Adrenal gland (tissue), 12 donors: Measurements from ENCODE around the gene CHST11. TPM values are rescaled to one million over a fixed set of nuclear protein-coding genes. Genes with fewer than 3 reads are reported as not detected.

Experiments
- DNase-seq, 7 donors: peaks; one replicate each; pipeline ENCODE4 v3.0.0-alpha.2; 2019 to 2020
- H3K27ac ChIP-seq, 5 donors: fragments of 200-600 bp; sonication (generic) in 4 of 5; 1 replicate in 3 of 5; 2 replicates in 2 of 5; pipeline versions ENCODE4 v1.5.1 to v1.8.0; 2016 to 2020; ENCODE audit warnings: mild to moderate bottlenecking in 1 of 5
- H3K27me3 ChIP-seq: fragments of 200-600 bp; 2 replicates; pipeline ENCODE4 v1.8.0; 2021
- H3K36me3 ChIP-seq, 2 donors: fragments of 200-600 bp; replicated peaks in 1 of 2; 1 replicate in 1 of 2; 2 replicates in 1 of 2; pipeline versions ENCODE4 v1.5.1 to v1.8.0; 2018 to 2022
- H3K4me1 ChIP-seq, 2 donors: fragments of 200-600 bp; replicated peaks in 1 of 2; 1 replicate in 1 of 2; 2 replicates in 1 of 2; pipeline versions ENCODE4 v1.5.1 to v1.8.0; 2018 to 2021
- H3K4me3 ChIP-seq, 4 donors: fragments of 200-600 bp; sonication (generic) in 3 of 4; one replicate each; pipeline ENCODE4 v1.5.1; 2016 to 2018
- H3K9me3 ChIP-seq, 3 donors: fragments of 200-600 bp; sonication (generic) in 1 of 3; replicated peaks in 1 of 3; 1 replicate in 2 of 3; 2 replicates in 1 of 3; pipeline versions ENCODE4 v1.5.1 to v1.8.0; 2016 to 2021
- CTCF ChIP-seq, 6 experiments: fragments of 450-650 bp in 4 of 6; fragments of 200-600 bp in 2 of 6; sonication (generic) in 1 of 6; IDR thresholded peaks; 1 replicate in 5 of 6; 2 replicates in 1 of 6; pipeline versions ENCODE4 v1.5.1 to v1.8.0; 2016 to 2021; ENCODE audit warnings: antibody characterized with exemption in 6 of 6, mild to moderate bottlenecking in 2 of 6, moderate library complexity in 1 of 6
- POLR2A ChIP-seq, 2 donors: fragments of 450-650 bp; IDR thresholded peaks; one replicate each; pipeline ENCODE4 v1.6.1; 2017; ENCODE audit warnings: antibody characterized with exemption in 2 of 2, mild to moderate bottlenecking in 2 of 2, moderate library complexity in 1 of 2
- whole genome bisulfite sequencing, 4 donors: extraction: QIAGEN DNeasy Blood & Tissue Kit in 2 of 4; methylation state at CpG; one replicate each; pipeline versions ENCODE4 v1.1.5 to v1.1.7; 2013 to 2017; 5-methylcytosine and 5-hydroxymethylcytosine counted together
- intact Hi-C, 2 donors: fragments of 100-400 bp; cut with DNase I; formaldehyde crosslinking; loops; one replicate each; pipeline versions ENCODE4 v1.14.1 to v1.15.0; 2022 to 2023
- polyA plus RNA-seq, 3 donors: library from polyadenylated mRNA; stranded (reverse); fragments of 200-250 nt in 2 of 3; fragments of 350-450 nt in 1 of 3; fragmentation: Illumina TruSeq in 1 of 3; extraction: RNeasy Lipid Tissue Mini Kit (QIAGEN cat#74804) in 1 of 3; gene quantifications; one replicate each; pipeline ENCODE4 v1.2.3, GENCODE V29; 2013 to 2014
- total RNA-seq, 9 donors: library from RNA; depleted of rRNA in 4 of 9; stranded (reverse); fragments of >200 nt in 4 of 9; fragments of 120-200 nt in 1 of 9; fragmentation: NEBNext Ultra II Directional in 1 of 9; extraction: Animal tissue kit (Norgen Biotek cat#: 25700) in 1 of 9; gene quantifications; one replicate each; pipeline versions ENCODE4 v1.1.0 to v1.2.4, GENCODE V29; 2013 to 2023
- donor health status: healthy with polysubstance abuse.
- donor health status: Bipolar disorder and iron deficiency.
- donor health status: DM: yes; HTN: yes; CAD: no.
- donor health status: DM: no; HTN: no; CAD: no.
- donor health status: DM: no; HTN: no; CAD: no.
- donor health status: DM: yes; HTN: yes; CAD: no.

CHST11 gene
- total and polyA plus RNA-seq, 12 donors = 6.2 to 95.1 (median 29.8) TPM

GRCh38 chr12:104425614-104426013, 31.1 kb upstream of the CHST11 start:
- no peak for TF ChIP-seq POLR2A (IDR thresholded peaks at IDR 0.05)
- TF ChIP-seq CTCF (IDR thresholded peaks at IDR 0.05) = no peak
- intact Hi-C loops = no loop called here
- Histone ChIP-seq H3K36me3 (no peaks in the 10 kb centered on the region), H3K9me3 (no peaks in the 10 kb centered on the region), H3K27me3 (no peaks in the 10 kb centered on the region), H3K27ac (no peak overlapping the region), H3K4me1 (no peaks in the 10 kb centered on the region), H3K4me3 (no peak overlapping the region)
- DNase-seq = no peak
- 93 to 98% (median 94%) methylated on average over 4 of the region's 4 CpGs for WGBS, 4 donors

- no peak for TF ChIP-seq CTCF (IDR thresholded peaks at IDR 0.05)
- TF ChIP-seq POLR2A (IDR thresholded peaks at IDR 0.05) = no peak
- H3K4me1 ChIP-seq = no peaks in the 10 kb centered on the region
- no peaks in the 10 kb centered on the region for H3K36me3 ChIP-seq
- no peak overlapping the region for H3K4me3 ChIP-seq
- intact Hi-C loops = no loop called here
- H3K27me3 ChIP-seq = no peaks in the 10 kb centered on the region
- no peaks in the 10 kb centered on the region for H3K9me3 ChIP-seq
- DNase-seq = no peak
- H3K27ac ChIP-seq = no peak overlapping the region
- WGBS, 4 donors = 75 to 78% (median 77%) methylated on average over 4 of the region's 4 CpGs
Measured at GRCh38 chr12:104426926-104427546, 29.7 kb upstream of the CHST11 start.

GRCh38 chr12:104427547-104427938, 29.2 kb upstream of the CHST11 start:
- no peaks in the 10 kb centered on the region for H3K4me1 ChIP-seq
- no peak for TF ChIP-seq CTCF (IDR thresholded peaks at IDR 0.05)
- TF ChIP-seq POLR2A (IDR thresholded peaks at IDR 0.05) = no peak
- no peaks in the 10 kb centered on the region for H3K9me3 ChIP-seq
- intact Hi-C loops = no loop called here
- no peaks in the 10 kb centered on the region for H3K36me3 ChIP-seq
- WGBS, 4 donors = 89 to 98% (median 95%) methylated on average over 1 of the region's 1 CpG
- DNase-seq = no peak
- no peak overlapping the region for H3K4me3 ChIP-seq
- H3K27me3 ChIP-seq = no peaks in the 10 kb centered on the region
- H3K27ac ChIP-seq = no peak overlapping the region

- DNase-seq = no peak
- no peak overlapping the region for H3K27ac ChIP-seq
- no peaks in the 10 kb centered on the region for H3K36me3 ChIP-seq
- H3K4me1 ChIP-seq = no peaks in the 10 kb centered on the region
- H3K9me3 ChIP-seq = no peaks in the 10 kb centered on the region
- intact Hi-C loops = no loop called here
- 92 to 94% (median 92%) methylated on average over 10 of the region's 10 CpGs for WGBS, 4 donors
- no peak for TF ChIP-seq POLR2A (IDR thresholded peaks at IDR 0.05)
- no peak for TF ChIP-seq CTCF (IDR thresholded peaks at IDR 0.05)
- H3K27me3 ChIP-seq = no peaks in the 10 kb centered on the region
- no peak overlapping the region for H3K4me3 ChIP-seq
Measured at GRCh38 chr12:104433061-104433460, 23.7 kb upstream of the CHST11 start.
